GM12878 (cell line): ENCODE measurements around the gene THADA. TPM values are rescaled to one million over a fixed set of nuclear protein-coding genes. Genes with fewer than 3 reads are reported as not detected.

Experiments
- ATAC-seq: fragments of 200-7000 bp; cut with Tn5 transposase; 3 replicates; pipeline ENCODE4 v1.9.1; 2020; ENCODE audit warnings: mild to moderate bottlenecking, moderate library complexity
- BruUV-seq: library from RNA; stranded (reverse); fragments of 400-500 nt; replicated peaks from 2 replicates; lab custom pipeline; 2021; lab: Mats Ljungman, UMichigan
- CTCF ChIA-PET: fragments of 300-600 bp; sonication (Branson Sonifier 250); formaldehyde crosslinking; extraction: SDS; loops from one replicate; lab custom pipeline; 2021; ENCODE audit warnings: inconsistent platforms; lab: Yijun Ruan, JAX
- POLR2A ChIA-PET: fragments of 350-600 bp; formaldehyde crosslinking; extraction: SDS; loops from one replicate; lab custom pipeline; 2021; ENCODE audit warnings: inconsistent platforms; lab: Charles Lee
- RAD21 ChIA-PET: fragments of 300-600 bp; sonication (Branson Sonifier 250); formaldehyde crosslinking; loops from one replicate; lab custom pipeline; 2023; ENCODE audit warnings: antibody characterized with exemption; ENCODE audit not compliant: unreplicated experiment; lab: Charles Lee
- SMC1A ChIA-PET: fragments of 300-600 bp; sonication (Branson Sonifier 250); formaldehyde crosslinking; loops from one replicate; lab custom pipeline; 2023; ENCODE audit not compliant: unreplicated experiment, uncharacterized antibody; lab: Charles Lee
- DNase-seq: peaks from one replicate; pipeline ENCODE4 v3.0.0-alpha.2; 2011; ENCODE audit warnings: low read depth, low spot score
- FAIRE-seq: peaks from 3 replicates; lab custom pipeline; 2011; peaks lifted over from hg19 to GRCh38; lab: Jason Lieb, UNC
- H2AFZ ChIP-seq: 2 replicates; pipeline ENCODE4 v1.6.0; 2011; ENCODE audit warnings: low read depth, low read length, control low read depth; ENCODE audit not compliant: control insufficient read depth
- H3K27ac ChIP-seq: 2 replicates; pipeline ENCODE4 v1.5.1; 2011; ENCODE audit warnings: control low read depth; ENCODE audit not compliant: control insufficient read depth, insufficient read depth
- H3K27me3 ChIP-seq, 2 experiments: replicated peaks in 1 of 2; 2 replicates each; pipeline versions ENCODE4 v1.6.0 to v1.6.1; 2011; ENCODE audit warnings: low read length in 1 of 2; ENCODE audit not compliant: control insufficient read depth in 2 of 2, insufficient read depth in 2 of 2
- H3K36me3 ChIP-seq, 2 experiments: 2 replicates each; pipeline ENCODE4 v1.5.1; 2011; ENCODE audit warnings: low read length in 1 of 2; ENCODE audit not compliant: control insufficient read depth in 2 of 2, insufficient read depth in 2 of 2
- H3K4me1 ChIP-seq: 2 replicates; pipeline ENCODE4 v1.6.1; 2011; ENCODE audit warnings: mild to moderate bottlenecking, low read length, moderate library complexity, mixed read lengths; ENCODE audit not compliant: control insufficient read depth, insufficient read depth
- H3K4me2 ChIP-seq: 2 replicates; pipeline ENCODE4 v1.6.0; 2011; ENCODE audit warnings: control low read depth; ENCODE audit not compliant: control insufficient read depth, insufficient read depth
- H3K4me3 ChIP-seq: fragments of 200-600 bp; sonication (generic); 2 replicates; pipeline ENCODE4 v1.5.1; 2016
- H3K79me2 ChIP-seq: 2 replicates; pipeline ENCODE4 v1.6.0; 2011; ENCODE audit warnings: low read length; ENCODE audit not compliant: control insufficient read depth, insufficient read depth
- H3K9ac ChIP-seq: 2 replicates; pipeline ENCODE4 v1.8.0; 2011; ENCODE audit warnings: low read length, control low read depth, mixed read lengths; ENCODE audit not compliant: control insufficient read depth, insufficient read depth
- H3K9me3 ChIP-seq: replicated peaks from 3 replicates; pipeline ENCODE4 v1.5.1; 2011; ENCODE audit warnings: mild to moderate bottlenecking, low read length; ENCODE audit not compliant: control insufficient read depth, insufficient read depth
- H4K20me1 ChIP-seq: 2 replicates; pipeline ENCODE4 v1.6.0; 2011; ENCODE audit not compliant: control insufficient read depth, insufficient read depth
- ATF3 ChIP-seq: IDR thresholded peaks from 2 replicates; pipeline ENCODE4 v1.6.1; 2011; ENCODE audit warnings: low read depth, mild to moderate bottlenecking, low read length, moderate library complexity, borderline replicate concordance; ENCODE audit errors: extremely low read depth
- CTCF ChIP-seq, 3 experiments: IDR thresholded peaks in 2 of 3; conservative IDR thresholded peaks in 1 of 3; 2 replicates each; pipeline ENCODE4 v1.5.1; 2011; ENCODE audit warnings: low read depth in 3 of 3, low read length in 3 of 3, mild to moderate bottlenecking in 3 of 3, control low read depth in 2 of 3, moderate library complexity in 2 of 3, inconsistent platforms in 1 of 3, mixed read lengths in 1 of 3; ENCODE audit not compliant: control insufficient read depth in 2 of 3, insufficient read depth in 1 of 3; ENCODE audit errors: extremely low read depth in 1 of 3
- IKZF1 ChIP-seq: fragments of 450-650 bp; conservative IDR thresholded peaks from 2 replicates; pipeline ENCODE4 v1.6.1; 2017; ENCODE audit warnings: antibody characterized with exemption, mild to moderate bottlenecking
- NFXL1 ChIP-seq: fragments of 450-650 bp; IDR thresholded peaks from 2 replicates; pipeline ENCODE4 v1.6.1; 2017; ENCODE audit warnings: antibody characterized with exemption, mild to moderate bottlenecking, borderline replicate concordance
- NFYA ChIP-seq: IDR thresholded peaks from 2 replicates; pipeline ENCODE4 v1.6.1; 2011; ENCODE audit warnings: low read depth, mild to moderate bottlenecking, low read length, improper control_type of control experiment, borderline replicate concordance
- PML ChIP-seq: IDR thresholded peaks from 2 replicates; pipeline ENCODE4 v1.6.1; 2012; ENCODE audit warnings: low read length, inconsistent platforms
- PRDM15 ChIP-seq: fragments of 450-650 bp; formaldehyde crosslinking; IDR thresholded peaks from 2 replicates; pipeline ENCODE4 v1.4.0; 2020; ENCODE audit warnings: mild to moderate bottlenecking, moderate library complexity
- RAD21 ChIP-seq: IDR thresholded peaks from 2 replicates; pipeline ENCODE4 v1.6.1; 2011; ENCODE audit warnings: mild to moderate bottlenecking, low read depth, low read length, moderate library complexity; ENCODE audit not compliant: insufficient read depth
- SMARCA5 ChIP-seq: fragments of 450-650 bp; IDR thresholded peaks from 2 replicates; pipeline ENCODE4 v1.6.1; 2017; ENCODE audit warnings: mild to moderate bottlenecking
- SUPT20H ChIP-seq: IDR thresholded peaks from 2 replicates; pipeline ENCODE4 v1.6.1; 2011; ENCODE audit warnings: low read depth, mild to moderate bottlenecking, low read length, moderate library complexity, borderline replicate concordance; ENCODE audit not compliant: control insufficient read depth
- WGBS: methylation state at CpG from one replicate; pipeline ENCODE4 v1.1.6; 2016; ENCODE audit warnings: low lambda C conversion rate; ENCODE audit not compliant: insufficient replicate concordance, insufficient coverage; ENCODE audit errors: missing lambda C conversion rate; 5-methylcytosine and 5-hydroxymethylcytosine counted together
- in situ Hi-C: fragments of 300-500 bp; cut with MboI; formaldehyde crosslinking; loops from 9 replicates; pipeline ENCODE4 v1.14.3; 2018; ENCODE audit warnings: mixed read lengths
- intact Hi-C: fragments of 100-400 bp; cut with micrococcal nuclease; formaldehyde crosslinking; loops from one replicate; pipeline ENCODE4 v1.14.2; 2022; ENCODE audit not compliant: unreplicated experiment
- polyA plus RNA-seq, 11 experiments: library from polyadenylated mRNA; depleted of rRNA in 4 of 11; unstranded in 6 of 11; stranded (reverse) in 5 of 11; fragments of >200 nt; fragmentation: Nextera tagmentation in 4 of 11; fragmentation: Illumina TruSeq in 1 of 11; extraction: Ambion mirVana in 4 of 11; extraction: Trizol in 1 of 11; gene quantifications; 1 replicate in 1 of 11; 2 replicates in 10 of 11; pipeline versions ENCODE4 v1.2.1 to v1.2.3, GENCODE V29; 2011 to 2016; ENCODE audit warnings: inconsistent platforms in 2 of 11, missing spikeins in 2 of 11, low read depth in 1 of 11
- total RNA-seq, 4 experiments: library from RNA; depleted of rRNA in 3 of 4; stranded (reverse); fragments of >200 nt in 3 of 4; fragmentation: Illumina TruSeq in 1 of 4; extraction: Trizol in 1 of 4; gene quantifications; 2 replicates each; pipeline versions ENCODE4 v1.2.1 to v1.2.3, GENCODE V29; 2013 to 2021

The THADA gene
- total and polyA plus RNA-seq, 10 of the 15 experiments (the other 5 are each of a cell fraction or from before 2014, with no cell fraction given) = 14.6 to 33.2 (median 23.2) TPM

- no peak overlapping the region for H3K9ac ChIP-seq
- DNase-seq = no peak
- H2AFZ ChIP-seq = no peak overlapping the region
- SMC1A ChIA-PET = interaction anchor here (1.0 kb wide), 1 partner anchor 91 kb away, joined by 3 read pairs; no protein-coding TSS in a partner anchor
- no peak overlapping the region for H3K4me3 ChIP-seq
- no peaks in the 10 kb centered on the region for H3K9me3 ChIP-seq
- in situ Hi-C loops (no loop called here), intact Hi-C loops (no loop called here)
- CTCF ChIA-PET = interaction anchor here (1.1 to 1.4 kb wide), 2 partner anchors 13 to 38 kb away, joined by 3 read pairs; no protein-coding TSS in a partner anchor
- FAIRE-seq = no peak
- H4K20me1 ChIP-seq = no peaks in the 10 kb centered on the region
- peaks cover 0 to 2% of the 10 kb centered on the region in 2 experiments; a peak in 2 of 4 replicates for H3K36me3 ChIP-seq
- peaks cover 14% of the 10 kb centered on the region; the same call in 1 of the 2 replicates for H3K4me1 ChIP-seq
- POLR2A ChIA-PET = interaction anchor here (0.6 to 0.7 kb wide), 2 partner anchors 9 to 20 kb away, joined by 3 to 4 read pairs; no protein-coding TSS in a partner anchor
- RAD21 ChIA-PET = interaction anchor here (1.7 kb wide), 1 partner anchor 55 kb away, joined by 6 read pairs; no protein-coding TSS in a partner anchor
- H3K27me3 ChIP-seq = no peaks in the 10 kb centered on the region
- no peak for TF ChIP-seq RAD21
- no TSS peak for BruUV-seq
- 77% methylated on average over 5 of the region's 5 CpGs for WGBS
- H3K79me2 ChIP-seq = no peaks in the 10 kb centered on the region
- no peak for ATAC-seq
- no peak overlapping the region for H3K4me2 ChIP-seq
- H3K27ac ChIP-seq = no peak overlapping the region
Observed at GRCh38 chr2:43332653-43333052, 263.2 kb downstream of the THADA start.

GRCh38 chr2:43331422-43331821 lies 264.4 kb downstream of the THADA start:
- H3K27ac ChIP-seq = no peak overlapping the region
- H4K20me1 ChIP-seq = no peaks in the 10 kb centered on the region
- no peaks in the 10 kb centered on the region for H3K9me3 ChIP-seq
- 92% methylated on average over 1 of the region's 1 CpG for WGBS
- H3K9ac ChIP-seq = no peak overlapping the region
- FAIRE-seq = no peak
- BruUV-seq = no TSS peak
- no peak overlapping the region for H3K4me2 ChIP-seq
- ChIA-PET CTCF (no interaction called here), POLR2A (no interaction called here), RAD21 (no interaction called here), SMC1A (interaction anchor here (1.3 kb wide), 1 partner anchor 9 kb away, joined by 3 read pairs; no protein-coding TSS in a partner anchor)
- H3K4me1 ChIP-seq = peaks cover 7% of the 10 kb centered on the region; the same call in 1 of the 2 replicates
- no peak overlapping the region for H2AFZ ChIP-seq
- in situ Hi-C loops (no loop called here), intact Hi-C loops (no loop called here)
- H3K36me3 ChIP-seq = peaks cover 0 to 2% of the 10 kb centered on the region in 2 experiments; a peak in 2 of 4 replicates
- no peak for ATAC-seq
- H3K27me3 ChIP-seq = no peaks in the 10 kb centered on the region
- H3K4me3 ChIP-seq = no peak overlapping the region
- no peak for DNase-seq
- no peaks in the 10 kb centered on the region for H3K79me2 ChIP-seq
- TF ChIP-seq NFYA = no peak
- TF ChIP-seq SUPT20H = no peak
- no peak for TF ChIP-seq CTCF (IDR thresholded peaks at IDR 0.05 in 2 of 3, conservative IDR thresholded peaks at IDR 0.05 in 1 of 3; ENCODE audit: control insufficient read depth in 2 of 3, extremely low read depth in 1 of 3, insufficient read depth in 1 of 3, low read depth in 3 of 3, low read length in 3 of 3)
- TF ChIP-seq PRDM15 (CRISPR knock-in tag) = no peak
- no peak for TF ChIP-seq SMARCA5
- TF ChIP-seq PML = no peak
- no peak for TF ChIP-seq IKZF1
- TF ChIP-seq ATF3 = no peak
- no peak for TF ChIP-seq NFXL1
